H1 (cell line): ENCODE data around the gene STARD4. TPM values are rescaled to one million over a fixed set of nuclear protein-coding genes. Genes with fewer than 3 reads are reported as not detected.

ENCODE experiments used
- CTCF ChIA-PET: fragments of 300-600 bp; sonication (Branson Sonifier 250); formaldehyde crosslinking; loops from one replicate; lab custom pipeline; 2021; ENCODE audit not compliant: partially characterized antibody; lab: Charles Lee
- POLR2A ChIA-PET: fragments of 300-600 bp; sonication (Branson Sonifier 250); formaldehyde crosslinking; loops from one replicate; lab custom pipeline; 2021; ENCODE audit warnings: inconsistent platforms; ENCODE audit not compliant: partially characterized antibody; lab: Charles Lee
- DNase-seq, 2 experiments: peaks; one replicate each; pipeline versions ENCODE4 v3.0.0 to v3.0.0-alpha.2; 2010 to 2022; ENCODE audit warnings: low spot score in 2 of 2, low read depth in 1 of 2, mixed read lengths in 1 of 2
- FAIRE-seq: peaks from 2 replicates; lab custom pipeline; 2011; peaks lifted over from hg19 to GRCh38; lab: Jason Lieb, UNC
- H2AFZ ChIP-seq: 2 replicates; pipeline ENCODE4 v1.8.1; 2012; ENCODE audit warnings: low read length, inconsistent platforms
- H2AK5ac ChIP-seq: 2 replicates; pipeline ENCODE4 v1.6.1; 2013; ENCODE audit warnings: low read depth, low read length
- H2BK120ac ChIP-seq: replicated peaks from 2 replicates; pipeline ENCODE3; 2013; ENCODE audit warnings: low read depth, low read length, inconsistent platforms
- H2BK12ac ChIP-seq: 2 replicates; pipeline ENCODE4 v1.6.1; 2013; ENCODE audit warnings: low read depth, low read length
- H2BK15ac ChIP-seq: 2 replicates; pipeline ENCODE4 v1.6.1; 2013; ENCODE audit warnings: low read length
- H2BK20ac ChIP-seq: 2 replicates; pipeline ENCODE4 v1.6.1; 2013; ENCODE audit warnings: low read length
- H2BK5ac ChIP-seq: 2 replicates; pipeline ENCODE4 v1.6.1; 2013; ENCODE audit warnings: low read depth, low read length
- H3K14ac ChIP-seq: 2 replicates; pipeline ENCODE4 v1.6.1; 2013; ENCODE audit warnings: inconsistent platforms; ENCODE audit not compliant: insufficient read length
- H3K18ac ChIP-seq: 2 replicates; pipeline ENCODE4 v1.6.1; 2013; ENCODE audit warnings: low read length; ENCODE audit errors: extremely low read depth
- H3K23ac ChIP-seq: 2 replicates; pipeline ENCODE4 v1.6.1; 2013; ENCODE audit warnings: inconsistent platforms; ENCODE audit not compliant: insufficient read length
- H3K23me2 ChIP-seq: 2 replicates; pipeline ENCODE4 v1.6.1; 2013; ENCODE audit warnings: low read depth, low read length
- H3K27ac ChIP-seq: 2 replicates; pipeline ENCODE4 v1.6.1; 2011; ENCODE audit warnings: low read depth, low read length, inconsistent platforms
- H3K27me3 ChIP-seq, 4 experiments: replicated peaks in 1 of 4; 1 replicate in 1 of 4; 2 replicates in 3 of 4; pipeline versions ENCODE4 v1.6.1 to v1.8.1; 2011 to 2013; ENCODE audit warnings: low read length in 3 of 4, mild to moderate bottlenecking in 3 of 4, inconsistent platforms in 2 of 4, mixed read lengths in 2 of 4, moderate library complexity in 1 of 4; ENCODE audit not compliant: control insufficient read depth in 3 of 4, insufficient read depth in 3 of 4; ENCODE audit errors: extremely low read depth in 1 of 4
- H3K36me3 ChIP-seq, 4 experiments: 2 replicates each; pipeline versions ENCODE4 v1.6.1 to v1.8.1; 2011 to 2013; ENCODE audit warnings: mild to moderate bottlenecking in 4 of 4, low read length in 3 of 4, moderate library complexity in 2 of 4, control low read depth in 1 of 4, inconsistent platforms in 1 of 4; ENCODE audit not compliant: insufficient read depth in 4 of 4, control insufficient read depth in 2 of 4
- H3K4ac ChIP-seq: replicated peaks from 2 replicates; pipeline ENCODE3; 2013; ENCODE audit warnings: low read length, low read depth, mixed read lengths, inconsistent platforms; ENCODE audit not compliant: insufficient read length
- H3K4me1 ChIP-seq, 4 experiments: replicated peaks in 1 of 4; 1 replicate in 1 of 4; 2 replicates in 3 of 4; pipeline versions ENCODE4 v1.6.1 to v1.8.1; 2011 to 2013; ENCODE audit warnings: low read length in 3 of 4, inconsistent platforms in 2 of 4, mixed read lengths in 1 of 4; ENCODE audit not compliant: insufficient read depth in 4 of 4, control insufficient read depth in 3 of 4
- H3K4me2 ChIP-seq, 2 experiments: 2 replicates each; pipeline versions ENCODE4 v1.6.1 to v1.8.1; 2011 to 2013; ENCODE audit warnings: low read depth in 2 of 2, low read length in 2 of 2, control low read depth in 1 of 2, inconsistent platforms in 1 of 2, mild to moderate bottlenecking in 1 of 2; ENCODE audit not compliant: insufficient read depth in 1 of 2
- H3K4me3 ChIP-seq, 4 experiments: fragments of 200-600, 300-600 bp in 1 of 4; sonication (generic), shearing (Covaris generic), sonication (Bioruptor Twin) in 1 of 4; 2 replicates each; pipeline versions ENCODE4 v1.5.1 to v1.8.1; 2011 to 2016; ENCODE audit warnings: low read length in 4 of 4, low read depth in 3 of 4, control low read depth in 2 of 4, inconsistent platforms in 2 of 4, mild to moderate bottlenecking in 2 of 4, mixed read lengths in 1 of 4, moderate library complexity in 1 of 4; ENCODE audit not compliant: insufficient read depth in 2 of 4; ENCODE audit errors: extremely low read depth in 1 of 4
- H3K56ac ChIP-seq: replicated peaks from 2 replicates; pipeline ENCODE3; 2013; ENCODE audit warnings: low read depth, mild to moderate bottlenecking, mixed read lengths, low read length, inconsistent platforms; ENCODE audit not compliant: insufficient read length
- H3K79me1 ChIP-seq: 2 replicates; pipeline ENCODE4 v1.6.1; 2013; ENCODE audit warnings: low read depth, low read length, control low read depth
- H3K79me2 ChIP-seq, 2 experiments: 2 replicates each; pipeline versions ENCODE4 v1.6.1 to v1.8.1; 2012 to 2013; ENCODE audit warnings: low read length in 2 of 2, mild to moderate bottlenecking in 2 of 2, inconsistent platforms in 1 of 2; ENCODE audit not compliant: insufficient read depth in 2 of 2, control insufficient read depth in 1 of 2
- H3K9ac ChIP-seq, 4 experiments: replicated peaks in 1 of 4; 1 replicate in 1 of 4; 2 replicates in 3 of 4; pipeline versions ENCODE4 v1.6.1 to v1.8.1; 2011 to 2013; ENCODE audit warnings: low read depth in 3 of 4, low read length in 3 of 4, control low read depth in 2 of 4, mild to moderate bottlenecking in 2 of 4, moderate library complexity in 2 of 4, inconsistent platforms in 1 of 4; ENCODE audit errors: extremely low read depth in 1 of 4
- H3K9me3 ChIP-seq, 2 experiments: 2 replicates each; pipeline versions ENCODE4 v1.6.1 to v1.8.1; 2012 to 2013; ENCODE audit warnings: mild to moderate bottlenecking in 2 of 2, moderate library complexity in 2 of 2, control low read depth in 1 of 2, inconsistent platforms in 1 of 2, low read depth in 1 of 2, low read length in 1 of 2, mixed read lengths in 1 of 2; ENCODE audit not compliant: insufficient read depth in 2 of 2
- H4K20me1 ChIP-seq, 2 experiments: replicated peaks in 1 of 2; 2 replicates each; pipeline versions ENCODE3 to v1.8.1; 2011 to 2013; ENCODE audit warnings: inconsistent platforms in 2 of 2, low read length in 2 of 2, mild to moderate bottlenecking in 1 of 2; ENCODE audit not compliant: insufficient read depth in 2 of 2, control insufficient read depth in 1 of 2
- H4K5ac ChIP-seq: 2 replicates; pipeline ENCODE4 v1.6.1; 2013; ENCODE audit warnings: low read length, low read depth, mixed read lengths, inconsistent platforms; ENCODE audit not compliant: insufficient read length
- H4K8ac ChIP-seq: 2 replicates; pipeline ENCODE4 v1.8.0; 2013; ENCODE audit warnings: mild to moderate bottlenecking, moderate library complexity, low read length, inconsistent platforms; ENCODE audit not compliant: insufficient read depth; ENCODE audit errors: extremely low read depth
- H4K91ac ChIP-seq: replicated peaks from 2 replicates; pipeline ENCODE3; 2013; ENCODE audit warnings: low read length, mixed read lengths, inconsistent platforms; ENCODE audit not compliant: insufficient read length
- BACH1 ChIP-seq: IDR thresholded peaks from 2 replicates; pipeline ENCODE4 v1.6.1; 2012; ENCODE audit warnings: low read length, improper control_type of control experiment
- CBX5 ChIP-seq: fragments of 300-800, 300-1000 bp; sonication (generic); IDR thresholded peaks from 2 replicates; pipeline ENCODE4 v1.7.1; 2016; ENCODE audit warnings: antibody characterized with exemption, low read length, low read depth
- GTF2F1 ChIP-seq: IDR thresholded peaks from 2 replicates; pipeline ENCODE4 v1.6.1; 2012; ENCODE audit warnings: low read depth, low read length, improper control_type of control experiment, borderline replicate concordance
- KDM1A ChIP-seq: fragments of 200-600, 300-600 bp; sonication (generic); IDR thresholded peaks from 2 replicates; pipeline ENCODE4 v1.7.1; 2016; ENCODE audit warnings: mild to moderate bottlenecking, low read length, borderline replicate concordance
- TBP ChIP-seq: IDR thresholded peaks from 2 replicates; pipeline ENCODE4 v1.6.1; 2011; ENCODE audit warnings: low read depth, low read length, improper control_type of control experiment
- WGBS, 2 experiments: shearing (Covaris generic) in 1 of 2; methylation state at CpG; one replicate each; pipeline versions ENCODE4 v1.1.6 to v1.1.7; 2013 to 2015; ENCODE audit warnings: low lambda C conversion rate in 2 of 2, mixed read lengths in 2 of 2, inconsistent platforms in 1 of 2, low coverage in 1 of 2, missing lambda C conversion rate in 1 of 2; ENCODE audit not compliant: insufficient replicate concordance in 2 of 2, insufficient coverage in 1 of 2, insufficient read length in 1 of 2; ENCODE audit errors: extremely low coverage in 1 of 2, missing lambda C conversion rate in 1 of 2; 5-methylcytosine and 5-hydroxymethylcytosine counted together
- polyA plus RNA-seq, 7 experiments: library from polyadenylated mRNA; depleted of rRNA in 3 of 7; stranded (reverse) in 5 of 7; unstranded in 2 of 7; fragments of >200 nt in 5 of 7; fragments of 200-250 nt in 2 of 7; gene quantifications; 1 replicate in 5 of 7; 2 replicates in 1 of 7; 4 replicates in 1 of 7; pipeline versions ENCODE4 v1.2.1 to v1.2.3, GENCODE V29; 2011 to 2013; ENCODE audit warnings: missing spikeins in 2 of 7, mixed read lengths in 2 of 7
- total RNA-seq: library from RNA; stranded (reverse); fragmentation: NEBNext Ultra II Directional; extraction: Animal tissue kit (Norgen Biotek cat#: 25700); gene quantifications from 2 replicates; pipeline ENCODE4 v1.2.1, GENCODE V29; 2021

The STARD4 gene
- total and polyA plus RNA-seq, 2 of the 8 experiments (the other 6 are each of a cell fraction or from before 2014, with no cell fraction given): 10.8 to 47.9 TPM

GRCh38 chr5:111556501-111556900, 44.2 kb upstream of the STARD4 start:
- H3K23me2 ChIP-seq: no peaks in the 10 kb centered on the region
- H3K23ac ChIP-seq: no peak overlapping the region
- no peak overlapping the region for H4K91ac ChIP-seq
- H3K27ac ChIP-seq: no peak overlapping the region
- H3K4me2 ChIP-seq: no peak overlapping the region
- no peak overlapping the region for H3K4ac ChIP-seq
- no peak for TF ChIP-seq TBP
- TF ChIP-seq CBX5: no peak
- TF ChIP-seq KDM1A: no peak
- TF ChIP-seq BACH1: no peak
- TF ChIP-seq GTF2F1: no peak
- no peaks in the 10 kb centered on the region for H3K79me1 ChIP-seq
- no peak overlapping the region for H2BK20ac ChIP-seq
- no peak overlapping the region for H4K5ac ChIP-seq
- DNase-seq: no peak
- H2BK15ac ChIP-seq: no peak overlapping the region
- WGBS, 2 experiments: 95% methylated on average over 3 of the region's 3 CpGs; no CpG with 5 or more reads in 1 of the 2 experiments
- CTCF ChIA-PET: interaction anchor here (0.9 to 1.2 kb wide), 2 partner anchors 25 to 590 kb away, joined by 3 to 5 read pairs; no protein-coding TSS in a partner anchor
- H3K79me2 ChIP-seq: no peaks in the 10 kb centered on the region
- no peak overlapping the region for H2BK5ac ChIP-seq
- H2BK120ac ChIP-seq: no peak overlapping the region
- H2BK12ac ChIP-seq: no peak overlapping the region
- no peak overlapping the region for H4K8ac ChIP-seq
- H3K4me1 ChIP-seq: peaks cover 1 to 13% (median 9%) of the 10 kb centered on the region in 4 experiments; a peak in 6 of 7 replicates
- H2AK5ac ChIP-seq: no peak overlapping the region
- no peaks in the 10 kb centered on the region for H4K20me1 ChIP-seq
- no peak overlapping the region for H3K56ac ChIP-seq
- no peak for FAIRE-seq
- POLR2A ChIA-PET: no interaction called here
- H3K14ac ChIP-seq: no peak overlapping the region
- no peaks in the 10 kb centered on the region for H3K36me3 ChIP-seq
- no peaks in the 10 kb centered on the region for H3K9me3 ChIP-seq
- no peak overlapping the region for H2AFZ ChIP-seq
- H3K4me3 ChIP-seq: no peak overlapping the region
- H3K18ac ChIP-seq: no peak overlapping the region
- no peaks in the 10 kb centered on the region for H3K27me3 ChIP-seq
- no peak overlapping the region for H3K9ac ChIP-seq
